ENCODE data around the gene KRTAP4-5.
"Not testable (repeated sequence)": the region's sequence is repeated elsewhere in the genome, so short reads cannot be mapped to it uniquely, and the experiment has no call there.

The KRTAP4-5 gene

GRCh38 chr17:41149652-41149985 lies at the start of gene KRTAP4-5:
Gene KRTAP4-5, minus strand, starts transcription at chr17:41149825. Its CDS starts 58 bp downstream, at chr17:41149767.
- DNase-seq (ENCODE audit: low read depth) = no peak

GRCh38 chr17:41196068-41196467 lies 46.4 kb upstream of the KRTAP4-5 start:
- DNase-seq (ENCODE audit: low read depth) = no peak

- no peak for DNase-seq (ENCODE audit: low read depth)
Observed at GRCh38 chr17:41190328-41190727, 40.7 kb upstream of the KRTAP4-5 start.

DNA sequence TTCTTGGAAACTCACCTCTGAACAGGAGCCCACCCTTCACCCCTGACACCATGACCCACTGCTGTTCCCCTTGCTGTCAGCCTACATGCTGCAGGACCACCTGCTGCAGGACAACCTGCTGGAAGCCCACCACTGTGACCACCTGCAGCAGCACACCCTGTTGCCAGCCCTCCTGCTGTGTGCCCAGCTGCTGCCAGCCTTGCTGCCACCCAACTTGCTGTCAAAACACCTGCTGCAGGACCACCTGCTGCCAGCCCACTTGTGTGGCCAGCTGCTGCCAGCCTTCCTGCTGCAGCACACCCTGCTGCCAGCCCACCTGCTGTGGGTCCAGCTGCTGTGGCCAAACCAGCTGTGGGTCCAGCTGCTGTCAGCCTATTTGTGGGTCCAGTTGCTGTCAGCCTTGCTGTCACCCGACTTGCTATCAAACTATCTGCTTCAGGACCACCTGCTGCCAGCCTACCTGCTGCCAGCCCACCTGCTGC lies 40.3 kb upstream of the KRTAP4-5 start, which contains the start of gene KRTAP9-1:
TSS of gene KRTAP9-1 (plus strand) at position 51 of the 482 bp plus-strand sequence. CDS start at position 51, 0 bp downstream.
- not testable (repeated sequence) for DNase-seq (ENCODE audit: low read depth)

DNA sequence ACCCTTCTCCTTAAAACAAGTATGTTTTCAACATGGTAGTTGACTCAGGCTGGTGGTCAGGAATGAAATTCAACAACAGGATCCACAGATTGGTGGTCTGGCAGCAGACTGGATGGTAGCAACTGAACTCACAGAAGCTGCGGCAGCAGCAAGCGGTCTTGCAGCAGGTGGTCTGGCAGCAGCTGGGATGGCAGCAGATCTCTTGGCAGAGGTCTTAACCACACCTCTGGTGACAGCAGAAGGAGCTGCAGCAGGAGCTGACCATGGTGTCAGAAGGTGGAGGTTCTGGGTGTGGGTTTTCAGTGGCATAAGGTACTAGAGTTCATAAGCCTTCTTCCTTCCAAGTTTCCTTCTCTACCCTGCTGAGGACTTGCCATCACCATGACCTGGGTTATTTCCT lies 37.2 kb upstream of the KRTAP4-5 start:
- DNase-seq (ENCODE audit: low read depth) = no peak

GRCh38 chr17:41185001-41185400 lies 35.4 kb upstream of the KRTAP4-5 start:
- no peak for DNase-seq (ENCODE audit: low read depth)

DNA sequence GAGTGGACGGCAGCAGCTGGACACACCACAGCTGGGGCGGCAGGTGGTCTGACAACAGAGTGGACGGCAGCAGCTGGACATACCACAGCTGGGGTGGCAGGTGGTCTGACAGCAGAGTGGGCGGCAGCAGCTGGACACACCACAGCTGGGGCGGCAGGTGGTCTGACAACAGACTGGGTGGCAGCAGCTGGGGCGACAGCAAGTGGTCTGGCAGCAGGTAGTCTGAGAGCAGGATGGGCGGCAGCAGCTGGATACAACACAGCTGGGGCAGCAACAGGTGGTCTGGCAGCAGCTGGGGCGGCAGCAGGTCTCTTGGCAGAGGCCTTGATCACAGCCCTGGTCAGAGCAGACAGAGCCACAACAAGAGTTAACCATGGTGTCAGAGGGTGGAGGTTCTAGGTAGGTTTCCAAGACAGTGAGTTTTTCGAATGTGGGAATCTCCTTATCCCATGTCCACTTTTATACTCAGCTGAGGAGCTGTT lies 34.9 kb upstream of the KRTAP4-5 start, which contains the start of gene KRTAP4-1:
TSS of gene KRTAP4-1 (minus strand) at position 432 of the 482 bp plus-strand sequence. CDS start at position 375, 57 bp downstream.
- DNase-seq (ENCODE audit: low read depth) = no peak

DNA sequence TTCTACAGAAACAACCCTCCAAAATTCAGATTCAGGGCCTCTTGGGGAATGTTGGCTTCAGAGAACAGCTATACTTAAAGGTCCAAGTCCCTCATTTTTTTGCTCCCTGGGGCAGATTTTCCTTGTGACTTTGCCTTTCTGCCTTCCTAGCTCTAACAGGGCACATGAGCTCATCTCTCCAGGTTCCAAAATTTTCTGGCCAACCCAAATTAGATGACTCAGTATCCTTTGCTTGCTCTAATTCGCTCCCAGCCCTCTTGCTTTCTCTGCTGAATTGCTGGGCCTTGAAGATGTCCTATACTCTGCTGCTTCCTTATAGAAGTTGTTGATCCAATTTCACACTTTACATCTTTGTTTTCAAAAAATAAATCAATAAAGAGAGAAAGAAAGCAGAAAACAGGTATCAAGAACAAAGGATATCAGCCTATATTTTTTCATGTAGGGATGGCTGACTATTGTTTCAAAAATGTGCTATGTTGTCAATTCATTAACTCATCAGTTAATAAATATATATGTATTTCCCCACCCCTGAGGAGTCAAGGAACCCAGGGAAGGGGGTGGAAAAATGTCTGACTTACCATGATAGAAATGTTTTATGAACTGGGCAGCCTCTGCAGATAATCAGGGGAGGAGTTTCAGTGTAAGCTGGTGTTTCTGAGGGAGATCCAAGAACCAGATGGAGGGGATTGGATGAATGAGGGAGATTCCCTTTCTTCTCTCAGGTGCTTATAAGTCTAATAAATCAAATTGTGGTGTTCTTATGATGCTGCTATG lies 29.4 kb upstream of the KRTAP4-5 start:
- no peak for DNase-seq (ENCODE audit: low read depth)

GRCh38 chr17:41178341-41178740 lies 28.7 kb upstream of the KRTAP4-5 start:
- DNase-seq (ENCODE audit: low read depth) = no peak

DNA sequence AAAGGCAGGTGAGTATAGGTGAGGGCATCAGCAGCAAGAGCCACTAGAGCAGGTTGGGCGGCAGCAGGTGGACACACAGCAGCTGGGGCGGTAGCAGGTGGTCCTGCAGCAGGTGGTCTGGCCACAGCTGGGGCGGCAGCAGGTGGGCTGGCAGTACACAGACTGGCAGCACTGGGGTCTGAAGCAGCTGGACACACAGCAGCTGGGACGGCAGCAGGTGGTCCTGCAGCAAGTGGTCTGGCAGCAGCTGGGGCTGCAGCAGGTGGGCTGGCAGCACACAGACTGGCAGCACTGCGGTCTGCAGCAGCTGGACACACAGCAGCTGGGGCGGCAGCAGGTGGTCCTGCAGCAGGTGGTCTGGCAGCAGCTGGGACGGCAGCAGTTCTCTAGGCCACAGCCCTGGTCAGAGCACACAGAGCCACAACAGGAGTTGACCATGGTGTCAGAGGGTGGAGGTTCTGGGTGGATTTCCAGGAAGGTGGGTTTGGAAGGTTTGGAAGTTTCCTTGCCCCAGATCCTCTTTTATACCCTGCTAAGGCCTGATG lies 28.2 kb upstream of the KRTAP4-5 start, which contains the start of gene KRTAP4-2:
TSS of gene KRTAP4-2 (minus strand) at position 495 of the 545 bp plus-strand sequence. CDS start at position 438, 57 bp downstream.
- DNase-seq (ENCODE audit: low read depth) = no peak

DNA sequence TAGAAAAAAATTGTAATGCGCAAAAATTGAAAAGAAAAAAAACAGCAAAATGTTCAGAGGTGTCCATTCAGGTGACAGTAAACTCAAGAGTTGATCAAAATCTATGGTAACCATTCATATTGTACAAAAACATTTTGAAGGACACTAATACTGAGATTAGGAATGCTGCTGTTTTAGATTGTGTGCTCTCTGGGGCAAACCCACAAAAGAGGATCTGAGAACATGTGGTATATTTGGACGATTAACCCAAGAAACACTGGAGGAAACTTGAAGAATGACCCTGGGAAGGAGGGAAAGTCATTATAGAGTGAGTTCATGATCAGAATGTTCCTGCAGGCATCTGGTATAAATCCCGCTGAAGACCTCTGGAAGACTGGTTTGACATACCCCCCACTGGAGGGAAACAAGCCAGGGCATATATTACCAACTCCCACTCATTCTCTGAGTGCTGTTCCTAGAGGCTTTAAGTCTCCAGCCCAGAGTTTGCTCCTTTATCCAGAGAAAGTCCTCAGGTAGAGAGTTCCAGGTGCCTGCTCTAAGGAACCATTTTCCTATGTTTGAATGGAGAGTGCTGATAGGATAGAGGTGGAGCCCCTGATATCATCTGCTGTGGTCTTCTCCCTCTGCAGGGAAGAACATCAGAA lies 27.2 kb upstream of the KRTAP4-5 start:
- DNase-seq (ENCODE audit: low read depth) = no peak

DNA sequence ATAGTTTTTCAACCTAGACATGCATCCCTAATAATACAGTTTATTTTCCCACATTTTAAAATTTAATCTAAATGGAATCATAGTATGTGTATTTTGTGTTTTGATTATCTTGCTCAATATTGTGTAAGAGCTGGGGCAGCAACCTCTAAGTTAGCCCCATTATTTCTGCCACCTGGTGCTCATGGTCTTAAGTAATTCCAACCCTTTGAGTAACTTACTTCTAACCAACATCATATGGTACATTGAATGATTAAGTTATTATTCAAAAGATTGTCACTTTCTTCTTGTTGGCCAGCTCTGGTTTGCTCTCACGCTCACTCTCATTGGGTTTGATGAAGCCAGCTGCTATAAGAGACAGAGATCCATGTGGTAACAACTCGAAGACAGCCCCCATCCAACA lies 22.3 kb upstream of the KRTAP4-5 start:
- no peak for DNase-seq (ENCODE audit: low read depth)

DNA sequence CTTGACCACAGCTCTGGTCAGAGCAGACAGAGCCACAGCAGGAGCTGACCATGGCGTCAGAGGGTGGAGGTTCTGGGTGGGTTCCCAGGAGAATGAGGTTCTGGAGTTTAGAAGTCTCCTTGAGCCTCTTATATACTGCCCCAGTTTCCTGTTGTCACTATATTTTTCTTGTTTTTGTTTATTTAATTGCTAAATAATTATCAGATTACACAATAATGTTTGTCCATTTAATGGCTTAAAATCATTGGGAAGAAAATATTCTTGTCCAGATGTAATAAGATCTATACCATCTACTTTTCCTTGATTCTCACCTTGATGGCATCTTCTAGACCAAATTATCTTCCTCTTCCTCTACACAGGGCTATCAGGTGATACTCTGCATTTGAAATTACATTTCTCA lies 18.5 kb upstream of the KRTAP4-5 start, which contains the start of gene KRTAP4-3:
TSS of gene KRTAP4-3 (minus strand) at position 101 of the 400 bp plus-strand sequence. CDS start at position 52, 49 bp downstream.
- no peak for DNase-seq (ENCODE audit: low read depth)

- DNase-seq (ENCODE audit: low read depth) = no peak
Observed at GRCh38 chr17:41167561-41167960, 17.9 kb upstream of the KRTAP4-5 start.

- DNase-seq (ENCODE audit: low read depth) = no peak
Observed at GRCh38 chr17:41163828-41164227, 14.2 kb upstream of the KRTAP4-5 start.

GRCh38 chr17:41160648-41161047 lies 11.0 kb upstream of the KRTAP4-5 start, which contains the start of gene KRTAP4-4:
Gene KRTAP4-4, minus strand, starts transcription at chr17:41160748. Its CDS starts 57 bp downstream, at chr17:41160691.
- no peak for DNase-seq (ENCODE audit: low read depth)

DNA sequence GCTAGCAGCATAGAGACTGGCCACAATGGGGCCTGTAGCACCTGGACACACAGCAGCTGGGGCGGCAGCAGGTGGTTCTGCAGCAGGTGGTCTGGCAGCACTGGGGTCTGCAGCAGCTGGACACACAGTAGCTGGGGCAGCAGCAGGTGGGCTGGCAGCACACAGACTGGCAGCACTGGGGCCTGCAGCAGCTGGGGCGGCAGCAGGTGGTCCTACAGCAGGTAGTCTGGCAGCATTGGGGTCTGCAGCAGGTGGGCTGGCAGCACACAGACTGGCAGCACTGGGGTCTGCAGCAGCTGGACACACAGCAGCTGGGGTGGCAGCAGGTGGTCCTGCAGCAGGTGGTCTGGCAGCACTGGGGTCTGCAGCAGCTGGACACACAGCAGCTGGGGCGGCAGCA lies 10.6 kb upstream of the KRTAP4-5 start:
- not testable (repeated sequence) for DNase-seq (ENCODE audit: low read depth)

- no peak for DNase-seq (ENCODE audit: low read depth)
Observed at GRCh38 chr17:41153856-41154255, 4.2 kb upstream of the KRTAP4-5 start.

DNA sequence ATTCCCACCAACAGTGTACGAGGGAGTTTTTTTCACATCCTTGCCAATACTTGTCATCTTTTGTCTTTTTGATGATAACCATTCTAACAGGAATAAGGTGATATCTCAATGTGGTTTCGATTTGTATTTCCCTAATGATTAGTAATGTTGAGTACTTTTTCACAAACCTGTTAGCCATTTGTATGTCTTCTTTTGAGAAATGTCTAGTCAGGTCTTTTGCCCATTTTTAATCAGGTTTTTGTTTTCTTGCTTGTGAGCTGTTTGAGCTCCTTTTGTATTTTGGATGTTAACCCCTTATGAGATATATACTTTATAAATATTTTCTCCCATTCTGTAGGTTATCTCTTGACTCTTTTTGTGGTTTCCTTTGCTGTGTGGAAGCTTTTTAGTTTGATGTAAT lies 1.9 kb upstream of the KRTAP4-5 start:
- DNase-seq (ENCODE audit: low read depth) = no peak

DNA sequence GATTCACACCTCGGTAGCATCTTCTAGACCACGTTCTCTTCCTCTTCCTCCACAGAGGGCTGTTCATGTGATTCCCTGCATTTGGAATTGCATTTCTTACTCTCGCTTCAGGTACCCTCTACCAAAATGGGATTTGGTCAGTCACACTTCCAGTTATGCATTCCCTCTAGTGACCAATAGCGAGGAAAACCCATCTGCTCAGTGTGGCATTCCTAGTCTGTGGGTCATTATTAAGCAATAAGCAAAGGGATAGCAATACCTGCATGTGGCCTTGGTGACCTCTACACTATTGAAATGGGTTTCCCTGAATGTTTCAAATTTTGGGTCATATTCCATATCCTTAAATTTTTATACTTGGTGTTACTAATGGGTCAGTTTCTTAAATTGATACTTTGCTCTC lies 401 bp upstream of the KRTAP4-5 start:
- DNase-seq (ENCODE audit: low read depth) = no peak

- DNase-seq (ENCODE audit: low read depth) = not testable (repeated sequence)
Observed at GRCh38 chr17:41148971-41149651, 514 bp downstream of the KRTAP4-5 start.

Data from activated T-cell treated with anti-CD3 and anti-CD28 coated beads for 24 hours (primary cell).